ENCODE results near the gene RCAN1.

- no peak for TF ChIP-seq CTCF (conservative IDR thresholded peaks at IDR 0.05; ENCODE audit: low read length)
- TF ChIP-seq EZH2phosphoT487 (IDR thresholded peaks at IDR 0.05; ENCODE audit: borderline replicate concordance, low read depth, low read length): no peak
These were observed 57.7 kb downstream of the RCAN1 start for GRCh38 chr21:34557261-34557660.

All from OCI-LY7 (cell line).